ENCODE results near the gene PABPC3.

PABPC3 gene

GRCh38 chr13:25085125-25085742 is 10.7 kb upstream of the PABPC3 start:
- Histone ChIP-seq H4K20me1 (ENCODE audit: low read depth, low read length) (no peaks in the 10 kb centered on the region), H3K27ac (ENCODE audit: low read depth, low read length) (no peak overlapping the region), H3K4me3 (ENCODE audit: insufficient read depth, low read length, poor library complexity, severe bottlenecking) (no peak overlapping the region), H3K9me3 (ENCODE audit: insufficient read depth, low read length) (no peaks in the 10 kb centered on the region), H3F3A (ENCODE audit: insufficient read depth) (no peaks in the 10 kb centered on the region), H3K9ac (ENCODE audit: low read length) (no peak overlapping the region), H2AFZ (ENCODE audit: low read depth, low read length, severe bottlenecking) (no peak overlapping the region), H3K27me3 (ENCODE audit: low read length) (no peaks in the 10 kb centered on the region), H3K9me2 (replicated peaks; ENCODE audit: insufficient read depth, low read length) (no peaks in the 10 kb centered on the region), H3K79me2 (ENCODE audit: insufficient read depth, low read length) (no peaks in the 10 kb centered on the region), H3K36me3 (ENCODE audit: low read length) (no peaks in the 10 kb centered on the region), H3K4me2 (ENCODE audit: low read depth, low read length, poor library complexity, severe bottlenecking) (no peak overlapping the region)
- TF ChIP-seq, protein P1, sequence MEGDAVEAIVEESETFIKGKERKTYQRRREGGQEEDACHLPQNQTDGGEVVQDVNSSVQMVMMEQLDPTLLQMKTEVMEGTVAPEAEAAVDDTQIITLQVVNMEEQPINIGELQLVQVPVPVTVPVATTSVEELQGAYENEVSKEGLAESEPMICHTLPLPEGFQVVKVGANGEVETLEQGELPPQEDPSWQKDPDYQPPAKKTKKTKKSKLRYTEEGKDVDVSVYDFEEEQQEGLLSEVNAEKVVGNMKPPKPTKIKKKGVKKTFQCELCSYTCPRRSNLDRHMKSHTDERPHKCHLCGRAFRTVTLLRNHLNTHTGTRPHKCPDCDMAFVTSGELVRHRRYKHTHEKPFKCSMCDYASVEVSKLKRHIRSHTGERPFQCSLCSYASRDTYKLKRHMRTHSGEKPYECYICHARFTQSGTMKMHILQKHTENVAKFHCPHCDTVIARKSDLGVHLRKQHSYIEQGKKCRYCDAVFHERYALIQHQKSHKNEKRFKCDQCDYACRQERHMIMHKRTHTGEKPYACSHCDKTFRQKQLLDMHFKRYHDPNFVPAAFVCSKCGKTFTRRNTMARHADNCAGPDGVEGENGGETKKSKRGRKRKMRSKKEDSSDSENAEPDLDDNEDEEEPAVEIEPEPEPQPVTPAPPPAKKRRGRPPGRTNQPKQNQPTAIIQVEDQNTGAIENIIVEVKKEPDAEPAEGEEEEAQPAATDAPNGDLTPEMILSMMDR (IDR thresholded peaks at IDR 0.05; ENCODE audit: insufficient read depth, low read length, poor library complexity, severe bottlenecking): peak; percentile 59
- TF ChIP-seq EZH2phosphoT487 (conservative IDR thresholded peaks at IDR 0.05; ENCODE audit: low read length): no peak

DNA sequence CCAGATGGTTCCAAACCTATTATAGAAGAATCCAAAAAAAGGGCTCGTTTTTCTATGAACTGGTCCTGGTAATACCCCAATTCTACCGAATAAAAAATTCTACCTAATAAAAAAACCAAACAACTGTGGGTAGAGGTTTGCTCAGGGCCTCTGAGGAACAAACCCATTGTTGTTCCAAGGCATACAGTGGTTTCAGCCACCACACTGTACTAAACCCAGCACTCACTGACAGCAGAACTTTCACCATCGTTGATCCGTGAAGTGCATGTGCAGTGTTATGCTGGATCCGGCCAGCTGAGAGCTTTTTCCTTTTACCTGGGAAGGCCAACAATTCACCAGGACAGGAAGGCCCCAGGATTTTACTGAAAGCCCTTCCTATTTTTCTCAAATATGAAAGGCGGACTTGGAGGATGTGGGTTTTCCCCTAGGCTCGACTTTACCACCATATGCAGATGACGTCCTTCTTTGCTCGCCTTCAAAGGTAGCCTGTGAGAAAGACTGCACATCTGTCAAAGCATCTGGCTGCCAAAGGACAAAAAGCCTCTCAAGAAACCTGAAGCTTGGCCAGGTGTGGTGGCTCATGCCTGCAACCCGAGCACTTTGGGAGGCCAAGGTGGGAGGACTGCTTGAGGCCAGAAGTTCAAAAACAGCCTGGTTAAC is 7.2 kb upstream of the PABPC3 start:
- Histone ChIP-seq H3K27ac (ENCODE audit: low read depth, low read length) (no peak overlapping the region), H3K4me3 (ENCODE audit: insufficient read depth, low read length, poor library complexity, severe bottlenecking) (no peak overlapping the region), H2AFZ (ENCODE audit: low read depth, low read length, severe bottlenecking) (no peak overlapping the region), H3K9ac (ENCODE audit: low read length) (no peak overlapping the region), H4K20me1 (ENCODE audit: low read depth, low read length) (no peaks in the 10 kb centered on the region), H3F3A (ENCODE audit: insufficient read depth) (no peaks in the 10 kb centered on the region), H3K79me2 (ENCODE audit: insufficient read depth, low read length) (no peaks in the 10 kb centered on the region), H3K27me3 (ENCODE audit: low read length) (no peaks in the 10 kb centered on the region), H3K9me3 (ENCODE audit: insufficient read depth, low read length) (no peaks in the 10 kb centered on the region), H3K36me3 (ENCODE audit: low read length) (no peaks in the 10 kb centered on the region), H3K9me2 (replicated peaks; ENCODE audit: insufficient read depth, low read length) (no peaks in the 10 kb centered on the region), H3K4me2 (ENCODE audit: low read depth, low read length, poor library complexity, severe bottlenecking) (no peak overlapping the region)
- no peak for TF ChIP-seq EZH2phosphoT487 (conservative IDR thresholded peaks at IDR 0.05; ENCODE audit: low read length)
- TF ChIP-seq, protein P1 (IDR thresholded peaks at IDR 0.05; ENCODE audit: insufficient read depth, low read length, poor library complexity, severe bottlenecking): no peak

GRCh38 chr13:25097426-25097825 is 1.5 kb downstream of the PABPC3 start:
- Histone ChIP-seq H2AFZ (ENCODE audit: low read depth, low read length, severe bottlenecking) (no peak overlapping the region), H3K4me2 (ENCODE audit: low read depth, low read length, poor library complexity, severe bottlenecking) (no peak overlapping the region), H3K4me3 (ENCODE audit: insufficient read depth, low read length, poor library complexity, severe bottlenecking) (no peak overlapping the region), H3K27me3 (ENCODE audit: low read length) (no peaks in the 10 kb centered on the region), H4K20me1 (ENCODE audit: low read depth, low read length) (no peaks in the 10 kb centered on the region), H3K9ac (ENCODE audit: low read length) (no peak overlapping the region), H3K79me2 (ENCODE audit: insufficient read depth, low read length) (no peaks in the 10 kb centered on the region), H3K9me3 (ENCODE audit: insufficient read depth, low read length) (no peaks in the 10 kb centered on the region), H3F3A (ENCODE audit: insufficient read depth) (no peaks in the 10 kb centered on the region), H3K9me2 (replicated peaks; ENCODE audit: insufficient read depth, low read length) (no peaks in the 10 kb centered on the region), H3K36me3 (ENCODE audit: low read length) (no peaks in the 10 kb centered on the region), H3K27ac (ENCODE audit: low read depth, low read length) (no peak overlapping the region)
- TF ChIP-seq, protein P1 (IDR thresholded peaks at IDR 0.05; ENCODE audit: insufficient read depth, low read length, poor library complexity, severe bottlenecking): no peak
- TF ChIP-seq EZH2phosphoT487 (conservative IDR thresholded peaks at IDR 0.05; ENCODE audit: low read length): no peak
